Choroid plexus epithelial cell (primary cell): ENCODE data around the gene ZBTB38.

Source experiments
- DNase-seq: peaks from one replicate; pipeline ENCODE4 v3.0.0-alpha.2; 2010; ENCODE audit warnings: low read depth
- H3K4me3 ChIP-seq: 2 replicates; pipeline ENCODE4 v1.5.1; 2011; ENCODE audit warnings: low read depth, mild to moderate bottlenecking, control low read depth, low read length, moderate library complexity
- TF ChIP-seq, protein P1 (sequence below): conservative IDR thresholded peaks from 2 replicates; pipeline ENCODE4 v1.5.1; 2011; ENCODE audit warnings: low read depth, mild to moderate bottlenecking, control low read depth, inconsistent platforms, low read length, moderate library complexity

Gene ZBTB38

DNA sequence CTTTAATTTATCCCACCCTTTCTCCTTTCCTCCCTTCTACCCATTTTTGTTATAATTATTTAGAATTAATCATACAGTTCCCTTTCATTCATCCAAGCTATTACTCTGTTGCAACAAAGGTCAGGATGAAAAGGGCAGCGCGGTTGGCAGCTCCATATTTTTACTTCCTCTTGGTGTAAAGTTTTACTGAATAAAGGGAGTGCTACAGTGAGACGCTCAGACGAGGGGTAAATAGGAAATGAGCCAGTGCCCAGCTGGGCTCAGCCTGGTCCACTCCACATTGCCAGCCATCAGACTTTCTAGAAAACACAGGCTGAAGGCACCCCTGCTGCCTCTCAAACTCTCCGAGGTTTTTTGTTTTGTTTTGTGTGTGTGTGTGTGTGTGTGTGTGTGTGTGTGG, 21.9 kb upstream of the ZBTB38 start:
- no peak overlapping the region for H3K4me3 ChIP-seq
- TF ChIP-seq, protein P1, sequence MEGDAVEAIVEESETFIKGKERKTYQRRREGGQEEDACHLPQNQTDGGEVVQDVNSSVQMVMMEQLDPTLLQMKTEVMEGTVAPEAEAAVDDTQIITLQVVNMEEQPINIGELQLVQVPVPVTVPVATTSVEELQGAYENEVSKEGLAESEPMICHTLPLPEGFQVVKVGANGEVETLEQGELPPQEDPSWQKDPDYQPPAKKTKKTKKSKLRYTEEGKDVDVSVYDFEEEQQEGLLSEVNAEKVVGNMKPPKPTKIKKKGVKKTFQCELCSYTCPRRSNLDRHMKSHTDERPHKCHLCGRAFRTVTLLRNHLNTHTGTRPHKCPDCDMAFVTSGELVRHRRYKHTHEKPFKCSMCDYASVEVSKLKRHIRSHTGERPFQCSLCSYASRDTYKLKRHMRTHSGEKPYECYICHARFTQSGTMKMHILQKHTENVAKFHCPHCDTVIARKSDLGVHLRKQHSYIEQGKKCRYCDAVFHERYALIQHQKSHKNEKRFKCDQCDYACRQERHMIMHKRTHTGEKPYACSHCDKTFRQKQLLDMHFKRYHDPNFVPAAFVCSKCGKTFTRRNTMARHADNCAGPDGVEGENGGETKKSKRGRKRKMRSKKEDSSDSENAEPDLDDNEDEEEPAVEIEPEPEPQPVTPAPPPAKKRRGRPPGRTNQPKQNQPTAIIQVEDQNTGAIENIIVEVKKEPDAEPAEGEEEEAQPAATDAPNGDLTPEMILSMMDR, result no peak
- DNase-seq, result peak; percentile 51

DNA sequence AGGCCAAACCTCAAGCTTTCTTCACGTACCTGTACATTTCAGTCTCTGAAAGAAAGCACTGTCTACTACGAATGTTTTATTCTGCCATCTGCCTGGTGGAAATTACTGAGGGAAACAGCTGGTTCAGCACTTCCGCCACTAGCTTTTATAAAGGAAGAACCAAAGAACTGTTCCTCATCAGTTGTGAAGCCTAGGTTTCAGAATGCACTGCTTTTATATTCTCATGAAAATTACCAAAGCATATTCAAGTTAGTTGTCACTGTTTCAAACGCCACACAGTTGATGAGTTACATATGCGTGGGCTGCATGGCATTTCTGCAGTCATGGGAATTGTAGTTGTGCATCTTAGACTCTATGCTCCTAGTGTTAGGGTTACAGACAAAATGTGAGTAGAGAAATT, 21.5 kb upstream of the ZBTB38 start:
- TF ChIP-seq, protein P1, result no peak
- no peak overlapping the region for H3K4me3 ChIP-seq
- no peak for DNase-seq

DNA sequence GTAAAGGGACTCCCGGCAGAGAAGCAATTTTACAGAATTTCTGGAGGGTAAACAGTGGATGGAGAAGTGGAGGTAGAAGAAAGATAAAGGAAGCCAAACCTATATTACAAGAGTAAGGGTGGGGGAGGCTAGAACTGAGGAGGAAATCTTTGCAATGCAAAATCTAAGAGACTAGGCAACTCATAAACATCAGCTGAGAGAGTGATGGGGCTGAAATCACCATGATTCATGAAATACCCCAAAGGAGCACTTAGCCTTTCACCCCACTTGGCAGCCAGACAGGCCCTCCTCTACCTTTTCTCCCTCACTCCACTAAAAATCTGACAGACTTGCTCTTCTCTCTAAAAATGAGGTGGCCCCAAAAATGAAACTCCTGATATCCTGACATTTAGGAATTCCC, 19.5 kb upstream of the ZBTB38 start:
- TF ChIP-seq, protein P1, result no peak
- no peak for DNase-seq
- H3K4me3 ChIP-seq, result no peak overlapping the region

DNA sequence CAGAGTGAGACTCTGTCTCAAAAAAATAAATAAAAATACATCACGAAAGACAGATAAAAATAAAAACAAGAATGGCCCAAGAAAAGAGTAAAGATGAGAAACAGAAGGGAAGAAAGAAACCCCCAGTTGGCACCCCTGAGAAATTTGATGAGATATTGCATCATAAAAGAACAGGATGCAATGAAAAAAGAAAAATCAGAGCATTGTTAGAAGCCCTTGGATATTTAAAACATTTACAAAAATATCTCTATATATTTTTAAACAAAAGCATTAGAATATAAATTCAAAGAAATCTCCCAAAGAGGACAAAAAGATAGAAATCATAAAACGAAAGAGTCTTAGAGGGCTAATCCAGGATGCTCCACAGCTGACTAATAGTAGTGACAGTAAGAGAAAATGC, 18.6 kb upstream of the ZBTB38 start:
- TF ChIP-seq, protein P1, result no peak
- no peak for DNase-seq
- no peak overlapping the region for H3K4me3 ChIP-seq

DNA sequence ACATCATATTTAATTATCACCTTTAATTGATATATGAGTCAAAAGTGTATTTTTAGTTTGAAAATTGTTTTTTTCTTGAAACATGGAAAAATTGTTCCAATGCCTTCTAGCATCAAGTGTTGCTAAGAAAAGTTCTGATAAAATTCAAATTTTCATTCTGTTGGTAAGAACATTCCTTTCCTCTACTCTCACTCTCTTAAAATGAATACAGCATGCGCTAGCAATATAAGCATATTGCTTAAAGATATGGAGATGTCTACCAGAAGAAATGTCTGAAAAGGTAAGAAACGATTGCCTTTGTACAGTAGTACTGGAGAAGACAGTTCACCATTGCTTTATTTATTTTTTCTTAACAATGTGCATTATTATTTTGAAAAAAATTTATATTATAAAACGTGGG, 17.6 kb upstream of the ZBTB38 start:
- no peak overlapping the region for H3K4me3 ChIP-seq
- DNase-seq, result no peak
- TF ChIP-seq, protein P1, result no peak

DNA sequence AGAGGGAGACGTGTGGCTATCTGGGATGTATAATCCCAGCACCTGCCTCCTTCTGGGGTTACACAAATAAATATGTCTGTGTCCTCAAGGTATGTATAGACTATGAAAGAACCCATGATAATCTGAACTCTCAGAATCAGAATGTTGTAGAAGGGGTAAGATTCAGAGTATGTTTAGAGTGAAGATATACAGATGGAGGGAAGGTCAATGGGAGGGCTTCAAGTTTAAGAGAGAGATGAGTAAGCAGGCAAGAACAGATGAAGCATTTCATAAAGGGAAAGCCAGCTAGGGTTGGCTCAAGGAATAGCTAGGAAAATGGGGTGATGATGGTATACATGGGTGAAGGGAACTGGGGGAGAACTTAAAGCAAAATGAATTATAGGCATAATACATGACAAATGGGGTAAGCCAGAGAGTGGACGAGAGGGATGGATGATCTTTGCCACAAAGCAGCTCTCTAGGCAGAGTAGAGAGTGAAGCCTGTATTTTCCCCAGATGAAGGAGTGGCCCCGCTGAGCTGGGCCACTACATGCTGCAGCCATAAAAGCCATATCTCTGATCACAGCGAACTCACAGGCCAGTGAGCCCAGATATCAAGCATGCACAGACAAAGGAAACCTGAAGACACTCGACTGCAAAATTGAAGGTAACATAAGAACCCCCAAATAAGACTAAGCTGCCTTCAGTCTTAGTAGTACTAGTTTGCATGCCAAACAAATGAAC, 15.9 kb upstream of the ZBTB38 start:
- TF ChIP-seq, protein P1, result no peak
- DNase-seq, result no peak

More for the DNA sequence above, 15.9 kb upstream of the ZBTB38 start:
- no peak overlapping the region for H3K4me3 ChIP-seq
